H9 (cell line): ENCODE measurements around the gene ARHGAP10. TPM values are rescaled to one million over a fixed set of nuclear protein-coding genes. Genes with fewer than 3 reads are reported as not detected.

Experiments
- DNase-seq: peaks from one replicate; pipeline ENCODE4 v3.0.0-alpha.2; 2017
- H2AFZ ChIP-seq: one replicate; pipeline ENCODE4 v1.6.1; 2013; ENCODE audit warnings: mild to moderate bottlenecking, low read length, control low read depth, moderate library complexity
- H2AK5ac ChIP-seq: 2 replicates; pipeline ENCODE4 v1.6.1; 2013; ENCODE audit warnings: low read length, control low read depth, mixed read lengths; ENCODE audit not compliant: insufficient read length
- H2BK120ac ChIP-seq: one replicate; pipeline ENCODE4 v1.6.1; 2013; ENCODE audit warnings: low read depth, mild to moderate bottlenecking, low read length, control low read depth, inconsistent platforms; ENCODE audit not compliant: poor library complexity, severe bottlenecking
- H2BK12ac ChIP-seq: 2 replicates; pipeline ENCODE4 v1.6.1; 2013; ENCODE audit warnings: low read length, control low read depth, mixed read lengths, low read depth; ENCODE audit not compliant: insufficient read length
- H2BK15ac ChIP-seq: 2 replicates; pipeline ENCODE4 v1.6.1; 2013; ENCODE audit warnings: low read depth, low read length, control low read depth
- H2BK20ac ChIP-seq: one replicate; pipeline ENCODE4 v1.6.1; 2013; ENCODE audit warnings: low read depth, mild to moderate bottlenecking, low read length, control low read depth, inconsistent platforms; ENCODE audit not compliant: poor library complexity, severe bottlenecking
- H2BK5ac ChIP-seq: 2 replicates; pipeline ENCODE4 v1.6.1; 2013; ENCODE audit warnings: low read length, control low read depth, mixed read lengths; ENCODE audit not compliant: insufficient read length
- H3K14ac ChIP-seq: 2 replicates; pipeline ENCODE4 v1.6.1; 2013; ENCODE audit warnings: low read length, control low read depth; ENCODE audit not compliant: insufficient read depth
- H3K18ac ChIP-seq: 2 replicates; pipeline ENCODE4 v1.6.1; 2013; ENCODE audit warnings: low read depth, mild to moderate bottlenecking, mixed read lengths, low read length, control low read depth; ENCODE audit not compliant: insufficient read length
- H3K23ac ChIP-seq: 2 replicates; pipeline ENCODE4 v1.6.1; 2013; ENCODE audit warnings: low read length, control low read depth, mixed read lengths, low read depth; ENCODE audit not compliant: insufficient read length
- H3K23me2 ChIP-seq: 2 replicates; pipeline ENCODE4 v1.6.1; 2013; ENCODE audit warnings: low read depth, mild to moderate bottlenecking, mixed read lengths, low read length, control low read depth; ENCODE audit not compliant: insufficient read length, poor library complexity, severe bottlenecking
- H3K27ac ChIP-seq: 2 replicates; pipeline ENCODE4 v1.5.1; 2013; ENCODE audit warnings: low read length, control low read depth, mixed read lengths, low read depth; ENCODE audit not compliant: insufficient read length
- H3K27me3 ChIP-seq: 2 replicates; pipeline ENCODE4 v1.6.1; 2013; ENCODE audit warnings: low read length, control low read depth, inconsistent platforms; ENCODE audit not compliant: insufficient read depth
- H3K4ac ChIP-seq: 2 replicates; pipeline ENCODE4 v1.6.1; 2013; ENCODE audit warnings: low read depth, mild to moderate bottlenecking, control low read depth, inconsistent platforms, low read length, moderate library complexity
- H3K4me1 ChIP-seq: 2 replicates; pipeline ENCODE4 v1.6.1; 2013; ENCODE audit warnings: low read length, control low read depth, inconsistent platforms; ENCODE audit not compliant: insufficient read depth
- H3K4me2 ChIP-seq: 2 replicates; pipeline ENCODE4 v1.6.1; 2013; ENCODE audit warnings: low read length, control low read depth, mixed read lengths; ENCODE audit not compliant: insufficient read length, insufficient read depth
- H3K56ac ChIP-seq: 2 replicates; pipeline ENCODE4 v1.6.1; 2013; ENCODE audit warnings: low read depth, mild to moderate bottlenecking, mixed read lengths, low read length, control low read depth; ENCODE audit not compliant: insufficient read length
- H3K79me1 ChIP-seq: 2 replicates; pipeline ENCODE4 v1.6.1; 2013; ENCODE audit warnings: low read depth, mild to moderate bottlenecking, moderate library complexity, low read length, control low read depth, inconsistent platforms; ENCODE audit not compliant: insufficient read depth, poor library complexity, severe bottlenecking
- H3K79me2 ChIP-seq: 2 replicates; pipeline ENCODE4 v1.6.1; 2013; ENCODE audit warnings: low read length, control low read depth, inconsistent platforms; ENCODE audit not compliant: insufficient read depth
- H3K9ac ChIP-seq: 2 replicates; pipeline ENCODE4 v1.6.1; 2013; ENCODE audit warnings: low read length, control low read depth, mixed read lengths; ENCODE audit not compliant: insufficient read length; ENCODE audit errors: extremely low read depth
- H3K9me3 ChIP-seq: one replicate; pipeline ENCODE4 v1.6.1; 2013; ENCODE audit warnings: low read depth, low read length, inconsistent platforms; ENCODE audit not compliant: control insufficient read depth
- H3T11ph ChIP-seq: one replicate; pipeline ENCODE4 v1.6.1; 2013; ENCODE audit warnings: mild to moderate bottlenecking, low read length, control low read depth, inconsistent platforms
- H4K20me1 ChIP-seq: one replicate; pipeline ENCODE4 v1.6.1; 2013; ENCODE audit not compliant: control insufficient read depth, insufficient read length, insufficient read depth
- H4K5ac ChIP-seq: 2 replicates; pipeline ENCODE4 v1.6.1; 2013; ENCODE audit warnings: low read depth, mild to moderate bottlenecking, mixed read lengths, low read length, control low read depth; ENCODE audit not compliant: insufficient read length
- H4K8ac ChIP-seq: replicated peaks from 2 replicates; pipeline ENCODE4 v1.6.1; 2013; ENCODE audit warnings: low read length, control low read depth, mixed read lengths, low read depth; ENCODE audit not compliant: insufficient read length
- H4K91ac ChIP-seq: 2 replicates; pipeline ENCODE4 v1.6.1; 2013; ENCODE audit warnings: low read depth, mild to moderate bottlenecking, moderate library complexity, mixed read lengths, low read length, control low read depth; ENCODE audit not compliant: insufficient read length
- H3K27ac Mint-ChIP-seq, 3 experiments: 2 replicates in 2 of 3; 3 replicates in 1 of 3; pipeline ENCODE4 v1.8.0; 2020 to 2021; ENCODE audit warnings: mixed read lengths in 3 of 3, mild to moderate bottlenecking in 1 of 3, moderate library complexity in 1 of 3
- H3K27me3 Mint-ChIP-seq: 2 replicates; pipeline ENCODE4 v1.8.0; 2021; ENCODE audit warnings: low read depth, mild to moderate bottlenecking, moderate library complexity, mixed read lengths
- H3K36me3 Mint-ChIP-seq, 3 experiments: 2 replicates in 2 of 3; 3 replicates in 1 of 3; pipeline ENCODE4 v1.8.0; 2020 to 2021; ENCODE audit warnings: low read depth in 3 of 3, mixed read lengths in 3 of 3; ENCODE audit not compliant: insufficient read depth in 1 of 3
- H3K4me1 Mint-ChIP-seq, 2 experiments: 2 replicates each; pipeline ENCODE4 v1.8.0; 2020; ENCODE audit warnings: mixed read lengths in 2 of 2
- H3K4me3 Mint-ChIP-seq, 2 experiments: 2 replicates in 1 of 2; 3 replicates in 1 of 2; pipeline ENCODE4 v1.8.0; 2020 to 2021; ENCODE audit warnings: mild to moderate bottlenecking in 2 of 2, mixed read lengths in 2 of 2, moderate library complexity in 1 of 2
- H3K9me3 Mint-ChIP-seq, 2 experiments: 2 replicates in 1 of 2; 3 replicates in 1 of 2; pipeline ENCODE4 v1.8.0; 2020; ENCODE audit warnings: mild to moderate bottlenecking in 2 of 2, mixed read lengths in 2 of 2, moderate library complexity in 1 of 2
- WGBS: extraction: QIAGEN DNeasy Blood & Tissue Kit; methylation state at CpG from one replicate; pipeline ENCODE4 v1.1.7; 2013; ENCODE audit warnings: missing lambda C conversion rate, low lambda C conversion rate, mixed read lengths; ENCODE audit not compliant: insufficient read length; ENCODE audit errors: extremely low coverage; 5-methylcytosine and 5-hydroxymethylcytosine counted together
- total RNA-seq: library from RNA; stranded (reverse); gene quantifications from 2 replicates; pipeline ENCODE4 v1.2.1, GENCODE V29; 2021
- TF ChIP-seq, protein P1 (sequence below): fragments of 200-600 bp; sonication (generic); conservative IDR thresholded peaks from 3 replicates; pipeline ENCODE4 v1.8.0; 2021; ENCODE audit warnings: antibody characterized with exemption, mild to moderate bottlenecking

The ARHGAP10 gene
- total RNA-seq, 1 experiment from 2014 or later, result 7.8 TPM

DNA sequence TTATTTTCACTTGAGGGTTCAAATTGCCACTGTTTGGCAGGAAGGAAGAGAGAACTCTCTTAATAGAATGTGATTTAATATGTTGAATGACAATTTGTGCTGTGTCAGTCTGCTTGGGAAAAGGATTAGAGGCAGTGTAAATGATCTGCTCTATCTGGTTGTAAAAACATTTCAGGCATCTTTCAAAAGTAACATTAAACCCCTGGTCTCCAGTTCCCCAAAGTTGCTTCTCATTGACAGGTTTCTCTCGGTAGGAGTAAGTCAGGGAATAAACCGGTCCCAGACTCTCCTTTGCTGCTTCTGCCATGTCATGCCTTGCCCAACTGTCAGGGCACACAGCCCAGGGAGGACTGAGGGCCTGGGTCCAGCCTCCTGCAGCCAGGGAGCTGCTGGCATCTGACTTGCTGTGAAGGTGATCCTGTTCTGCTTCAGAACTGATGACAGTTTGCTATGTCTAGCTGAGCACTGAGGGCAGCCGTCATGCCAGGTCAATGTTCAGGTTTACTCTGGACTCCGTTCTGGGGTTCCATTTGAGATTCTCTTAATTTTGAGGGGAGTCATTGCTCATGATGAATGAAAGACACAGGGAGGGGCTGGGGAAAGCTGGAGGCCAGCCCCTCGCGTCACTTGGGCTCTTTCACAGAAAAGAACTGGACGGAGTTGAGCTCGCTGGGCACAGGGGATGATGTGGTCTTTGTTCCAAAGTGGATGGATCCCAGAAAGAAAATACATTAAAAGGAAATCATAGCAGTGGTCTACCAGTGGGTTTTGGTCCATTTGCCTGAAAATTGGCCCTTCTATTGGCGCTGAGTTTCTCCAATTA, 312.4 kb downstream of the ARHGAP10 start:
- H3K79me2 ChIP-seq, result no peaks in the 10 kb centered on the region
- no peak overlapping the region for H3K4ac ChIP-seq
- no peak overlapping the region for H2BK12ac ChIP-seq
- H4K20me1 ChIP-seq, result no peaks in the 10 kb centered on the region
- no peaks in the 10 kb centered on the region for H3K4me1 ChIP-seq
- no peaks in the 10 kb centered on the region for H3K27me3 Mint-ChIP-seq
- H2AK5ac ChIP-seq, result no peak overlapping the region
- no peak overlapping the region for H3K4me2 ChIP-seq
- H2BK20ac ChIP-seq, result no peak overlapping the region
- no peak overlapping the region for H3T11ph ChIP-seq
- H3K27ac Mint-ChIP-seq, result peak overlapping the region in 1 of 3 experiments; percentile 17; a peak in 2 of 7 replicates
- 0 out of 4 replicates have a peak, but pooled peaks cover under 1 to 2% of the 10 kb centered on the region in 2 experiments for H3K4me1 Mint-ChIP-seq
- no peaks in the 10 kb centered on the region for H3K23me2 ChIP-seq
- H3K27me3 ChIP-seq, result no peaks in the 10 kb centered on the region; the same call in 1 of the 2 replicates
- no peak overlapping the region for H3K9ac ChIP-seq
- TF ChIP-seq, protein P1, sequence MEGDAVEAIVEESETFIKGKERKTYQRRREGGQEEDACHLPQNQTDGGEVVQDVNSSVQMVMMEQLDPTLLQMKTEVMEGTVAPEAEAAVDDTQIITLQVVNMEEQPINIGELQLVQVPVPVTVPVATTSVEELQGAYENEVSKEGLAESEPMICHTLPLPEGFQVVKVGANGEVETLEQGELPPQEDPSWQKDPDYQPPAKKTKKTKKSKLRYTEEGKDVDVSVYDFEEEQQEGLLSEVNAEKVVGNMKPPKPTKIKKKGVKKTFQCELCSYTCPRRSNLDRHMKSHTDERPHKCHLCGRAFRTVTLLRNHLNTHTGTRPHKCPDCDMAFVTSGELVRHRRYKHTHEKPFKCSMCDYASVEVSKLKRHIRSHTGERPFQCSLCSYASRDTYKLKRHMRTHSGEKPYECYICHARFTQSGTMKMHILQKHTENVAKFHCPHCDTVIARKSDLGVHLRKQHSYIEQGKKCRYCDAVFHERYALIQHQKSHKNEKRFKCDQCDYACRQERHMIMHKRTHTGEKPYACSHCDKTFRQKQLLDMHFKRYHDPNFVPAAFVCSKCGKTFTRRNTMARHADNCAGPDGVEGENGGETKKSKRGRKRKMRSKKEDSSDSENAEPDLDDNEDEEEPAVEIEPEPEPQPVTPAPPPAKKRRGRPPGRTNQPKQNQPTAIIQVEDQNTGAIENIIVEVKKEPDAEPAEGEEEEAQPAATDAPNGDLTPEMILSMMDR, result no peak
- no peak for DNase-seq
- H4K91ac ChIP-seq, result no peak overlapping the region
- no peak overlapping the region for H3K18ac ChIP-seq
- H3K56ac ChIP-seq, result no peak overlapping the region
- H4K5ac ChIP-seq, result no peak overlapping the region
- H3K79me1 ChIP-seq, result no peaks in the 10 kb centered on the region
- no peak overlapping the region for H4K8ac ChIP-seq
- no CpG with 5 or more reads among the region's 9 CpGs for WGBS
- H2AFZ ChIP-seq, result no peak overlapping the region
- H3K14ac ChIP-seq, result no peak overlapping the region
- no peak overlapping the region for H2BK15ac ChIP-seq
- no peaks in the 10 kb centered on the region for H3K9me3 ChIP-seq
- no peak overlapping the region for H3K23ac ChIP-seq
- no peak overlapping the region for H2BK120ac ChIP-seq
- no peak overlapping the region for H2BK5ac ChIP-seq
- no peak overlapping the region for H3K4me3 Mint-ChIP-seq
- no peaks in the 10 kb centered on the region for H3K9me3 Mint-ChIP-seq
- H3K36me3 Mint-ChIP-seq, result no peaks in the 10 kb centered on the region
- H3K27ac ChIP-seq, result no peak overlapping the region
